WTC11 (cell line): ENCODE results near the gene ABCB10. TPM values are rescaled to one million over a fixed set of nuclear protein-coding genes. Genes with fewer than 3 reads are reported as not detected.

Experiments used
- ATF2 ChIP-seq: sonication (generic); formaldehyde crosslinking; IDR thresholded peaks from 2 replicates; pipeline ENCODE4 v1.8.1; 2022; ENCODE audit warnings: low read depth, missing genetic modification reagents, borderline replicate concordance
- E2F4 ChIP-seq: sonication (generic); formaldehyde crosslinking; IDR thresholded peaks from 2 replicates; pipeline ENCODE4 v1.8.1; 2022; ENCODE audit warnings: low read depth, mild to moderate bottlenecking, moderate library complexity, missing genetic modification reagents, borderline replicate concordance
- EMX1 ChIP-seq: fragments of 250-450 bp; sonication (Bioruptor Pico); IDR thresholded peaks from 2 replicates; pipeline ENCODE4 v1.8.0; 2021; ENCODE audit warnings: mild to moderate bottlenecking
- JUN ChIP-seq: sonication (generic); formaldehyde crosslinking; IDR thresholded peaks from 2 replicates; pipeline ENCODE4 v1.8.0; 2023; ENCODE audit warnings: mild to moderate bottlenecking, missing genetic modification reagents
- KAT7 ChIP-seq: sonication (generic); formaldehyde crosslinking; IDR thresholded peaks from 2 replicates; pipeline ENCODE4 v1.8.1; 2023; ENCODE audit warnings: missing genetic modification reagents, mild to moderate bottlenecking, borderline replicate concordance
- MAX ChIP-seq: sonication (generic); formaldehyde crosslinking; IDR thresholded peaks from 2 replicates; pipeline ENCODE4 v1.8.0; 2022; ENCODE audit warnings: mild to moderate bottlenecking, missing genetic modification reagents
- MYBL2 ChIP-seq: sonication (generic); formaldehyde crosslinking; IDR thresholded peaks from 2 replicates; pipeline ENCODE4 v1.8.1; 2023; ENCODE audit warnings: mild to moderate bottlenecking, moderate library complexity, missing genetic modification reagents
- RORB ChIP-seq: fragments of 250-450 bp; sonication (Bioruptor Pico); IDR thresholded peaks from 2 replicates; pipeline ENCODE4 v1.9.0; 2021; ENCODE audit warnings: mild to moderate bottlenecking
- ZNF671 ChIP-seq: fragments of 250-450 bp; sonication (Bioruptor Pico); IDR thresholded peaks from 2 replicates; pipeline ENCODE4 v1.8.0; 2021; ENCODE audit warnings: mild to moderate bottlenecking
- total RNA-seq: library from RNA; stranded (reverse); gene quantifications from 3 replicates; pipeline ENCODE4 v1.2.3, GENCODE V29; 2021

Gene ABCB10
- total RNA-seq, 1 experiment from 2014 or later = 11.0 TPM

GRCh38 chr1:229466887-229467286 lies 91.6 kb downstream of the ABCB10 start (continued):
- TF ChIP-seq E2F4 (CRISPR knock-in tag) (no peak), MAX (CRISPR knock-in tag) (no peak), ZNF671 (CRISPR knock-in tag) (no peak), JUN (CRISPR knock-in tag) (no peak), ATF2 (CRISPR knock-in tag) (no peak), RORB (CRISPR knock-in tag) (no peak), KAT7 (CRISPR knock-in tag) (no peak), EMX1 (CRISPR knock-in tag) (no peak), MYBL2 (CRISPR knock-in tag) (no peak)
- TF ChIP-seq, all 79 proteins: peak for 0

Other genes with a start within 250 kb of the ABCB10 start
- gene CCSAP, start 215.7 kb downstream of the ABCB10 start, total RNA-seq = 6.7 to 8.6 TPM (median 6.7 TPM) in 3 replicates
- 0.78 to 1.5 TPM (median 0.96 TPM) in 3 replicates for gene ACTA1, start 124.6 kb downstream of the ABCB10 start, total RNA-seq
- 66.9 to 73.7 TPM (median 67.8 TPM) in 3 replicates for gene NUP133, start 50.4 kb downstream of the ABCB10 start, total RNA-seq
- 17.9 to 23.8 TPM (median 18.9 TPM) in 3 replicates for gene TAF5L, start 67.4 kb upstream of the ABCB10 start, total RNA-seq
- gene URB2, start 67.5 kb upstream of the ABCB10 start, total RNA-seq = 20.7 to 24.6 TPM (median 22.5 TPM) in 3 replicates